Colonic mucosa (tissue), 4 donors: ENCODE measurements around the gene CYP3A5. TPM values are rescaled to one million over a fixed set of nuclear protein-coding genes. Genes with fewer than 3 reads are reported as not detected.

Experiments
- DNase-seq: peaks from one replicate; pipeline ENCODE4 v3.0.0-alpha.2; 2020
- H3K27ac ChIP-seq: fragments of 200-600 bp; one replicate; pipeline ENCODE4 v1.8.0; 2021
- H3K27me3 ChIP-seq: fragments of 200-600 bp; one replicate; pipeline ENCODE4 v1.8.0; 2021
- H3K36me3 ChIP-seq: fragments of 200-600 bp; one replicate; pipeline ENCODE4 v1.8.0; 2021
- H3K4me1 ChIP-seq: fragments of 200-600 bp; one replicate; pipeline ENCODE4 v1.8.0; 2021; ENCODE audit warnings: mild to moderate bottlenecking
- H3K4me3 ChIP-seq: fragments of 200-600 bp; one replicate; pipeline ENCODE4 v1.8.0; 2021
- H3K9ac ChIP-seq, 2 donors: one replicate each; pipeline ENCODE4 v1.7.0; 2013; ENCODE audit warnings: control low read depth in 2 of 2, low read depth in 2 of 2, low read length in 2 of 2
- H3K9me3 ChIP-seq: fragments of 200-600 bp; one replicate; pipeline ENCODE4 v1.8.0; 2021
- CTCF ChIP-seq: fragments of 200-600 bp; IDR thresholded peaks from one replicate; pipeline ENCODE4 v1.8.0; 2022; ENCODE audit warnings: antibody characterized with exemption, mild to moderate bottlenecking
- intact Hi-C: fragments of 100-400 bp; cut with DNase I; formaldehyde crosslinking; loops from one replicate; pipeline ENCODE4 v1.14.1; 2022
- total RNA-seq, 2 donors: library from RNA; stranded (reverse); fragmentation: NEBNext Ultra II Directional in 1 of 2; extraction: Animal tissue kit (Norgen Biotek cat#: 25700) in 1 of 2; gene quantifications; one replicate each; pipeline ENCODE4 v1.2.1, GENCODE V29; 2021
- donor health status: healthy.
- donor health status: DM: no; HTN: no; CAD: no.
- donor health status: DM: no; HTN: no; CAD: no.

CYP3A5 gene
- total RNA-seq, 2 donors from 2014 or later = 52.6 to 112 TPM

GRCh38 chr7:99618726-99619125, 61.1 kb downstream of the CYP3A5 start:
- Histone ChIP-seq H3K9me3 (no peaks in the 10 kb centered on the region), H3K4me1 (peaks cover 5% of the 10 kb centered on the region), H3K36me3 (peaks cover 6% of the 10 kb centered on the region), H3K27ac (no peak overlapping the region), H3K27me3 (no peaks in the 10 kb centered on the region), H3K4me3 (no peak overlapping the region), H3K9ac (no peak overlapping the region)
- DNase-seq = no peak
- no peak for TF ChIP-seq CTCF
- intact Hi-C loops = no loop called here

- H3K9me3 ChIP-seq = no peaks in the 10 kb centered on the region
- no peaks in the 10 kb centered on the region for H3K36me3 ChIP-seq
- DNase-seq = no peak
- peak overlapping the region; percentile 54 for H3K27ac ChIP-seq
- intact Hi-C loops = no loop called here
- H3K9ac ChIP-seq = peak overlapping the region; percentile 94 to 97
- H3K4me1 ChIP-seq = peaks cover 5% of the 10 kb centered on the region
- peak overlapping the region; percentile 93 for H3K4me3 ChIP-seq
- no peak for TF ChIP-seq CTCF
- H3K27me3 ChIP-seq = no peaks in the 10 kb centered on the region
Observed at GRCh38 chr7:99617192-99617781, 62.5 kb downstream of the CYP3A5 start.

- H3K4me3 ChIP-seq = peak within 1 kb of the TSS; percentile 93
- H3K27me3 ChIP-seq = no peaks in the 10 kb centered on the region
- peak within 1 kb of the TSS; percentile 94 to 97 for H3K9ac ChIP-seq
- peak within 1 kb of the TSS; percentile 54 for H3K27ac ChIP-seq
- TF ChIP-seq CTCF = no peak
- peak; percentile 90 for DNase-seq
- intact Hi-C loops = no loop called here
- H3K4me1 ChIP-seq = peaks cover 5% of the 10 kb centered on the region
- H3K9me3 ChIP-seq = no peaks in the 10 kb centered on the region
- no peaks in the 10 kb centered on the region for H3K36me3 ChIP-seq
Observed at GRCh38 chr7:99616359-99617191, 63.2 kb downstream of the CYP3A5 start, which contains the start of gene ZSCAN25. ZSCAN25 (plus strand) TSS chr7:99616946; CDS start chr7:99619607, 2,661 bp downstream.

- Histone ChIP-seq H3K36me3 (no peaks in the 10 kb centered on the region), H3K9me3 (no peaks in the 10 kb centered on the region), H3K4me1 (peaks cover 5% of the 10 kb centered on the region), H3K27ac (peak overlapping the region; percentile 54), H3K9ac (peak overlapping the region in 1 of 2 donors; percentile 94), H3K4me3 (peak overlapping the region; percentile 93), H3K27me3 (no peaks in the 10 kb centered on the region)
- intact Hi-C loops = no loop called here
- DNase-seq = no peak
- no peak for TF ChIP-seq CTCF
Observed at GRCh38 chr7:99615989-99616358, 63.8 kb downstream of the CYP3A5 start.

- no peak overlapping the region for H3K4me3 ChIP-seq
- no peak for TF ChIP-seq CTCF
- DNase-seq = no peak
- no peaks in the 10 kb centered on the region for H3K9me3 ChIP-seq
- intact Hi-C loops = no loop called here
- H3K9ac ChIP-seq = no peak overlapping the region
- no peaks in the 10 kb centered on the region for H3K36me3 ChIP-seq
- peaks cover 5% of the 10 kb centered on the region for H3K4me1 ChIP-seq
- H3K27me3 ChIP-seq = no peaks in the 10 kb centered on the region
- H3K27ac ChIP-seq = no peak overlapping the region
Observed at GRCh38 chr7:99614495-99614894, 65.3 kb downstream of the CYP3A5 start.
